CD4-positive, alpha-beta T cell (primary cell): ENCODE measurements around the gene NACC2. TPM values are rescaled to one million over a fixed set of nuclear protein-coding genes. Genes with fewer than 3 reads are reported as not detected.

Source experiments
- ATAC-seq: fragments of 200-7000 bp; cut with Tn5 transposase; one replicate; pipeline ENCODE4 v1.10.0; 2022; ENCODE audit warnings: mild to moderate bottlenecking; ENCODE audit not compliant: poor library complexity
- CTCF ChIA-PET: fragments of 350-600 bp; sonication (Branson Sonifier 250); formaldehyde crosslinking; loops from one replicate; lab custom pipeline; 2021; ENCODE audit warnings: antibody characterized with exemption, inconsistent platforms; lab: Charles Lee
- POLR2A ChIA-PET: fragments of 350-600 bp; sonication (Branson Sonifier 250); formaldehyde crosslinking; loops from one replicate; lab custom pipeline; 2021; ENCODE audit warnings: antibody characterized with exemption, inconsistent platforms; lab: Charles Lee
- DNase-seq, 14 experiments: peaks; one replicate each; pipeline ENCODE4 v3.0.0-alpha.2; 2013 to 2020; ENCODE audit warnings: mixed read lengths in 2 of 14
- H3K27ac ChIP-seq, 2 donors: one replicate each; pipeline versions ENCODE4 v1.5.1 to v1.7.0; 2013; ENCODE audit warnings: low read length in 2 of 2, low read depth in 1 of 2, mild to moderate bottlenecking in 1 of 2
- H3K27me3 ChIP-seq, 2 experiments: 1 replicate in 1 of 2; 2 replicates in 1 of 2; pipeline versions ENCODE4 v1.6.1 to v1.7.0; 2013; ENCODE audit warnings: low read length in 2 of 2, control low read depth in 1 of 2, mild to moderate bottlenecking in 1 of 2, moderate library complexity in 1 of 2; ENCODE audit not compliant: insufficient read depth in 2 of 2, control insufficient read depth in 1 of 2
- H3K36me3 ChIP-seq: one replicate; pipeline ENCODE4 v1.6.1; 2013; ENCODE audit warnings: low read length, control low read depth; ENCODE audit not compliant: insufficient read depth
- H3K4me1 ChIP-seq: one replicate; pipeline ENCODE4 v1.6.1; 2013; ENCODE audit warnings: low read length, control low read depth; ENCODE audit not compliant: insufficient read depth
- H3K4me3 ChIP-seq: one replicate; pipeline ENCODE4 v1.5.1; 2013; ENCODE audit warnings: mild to moderate bottlenecking, low read length, moderate library complexity
- H3K9me3 ChIP-seq, 2 experiments: 1 replicate in 1 of 2; 2 replicates in 1 of 2; pipeline versions ENCODE4 v1.6.1 to v1.7.0; 2013; ENCODE audit warnings: low read length in 2 of 2, mild to moderate bottlenecking in 2 of 2, control low read depth in 1 of 2, moderate library complexity in 1 of 2; ENCODE audit not compliant: control insufficient read depth in 1 of 2, insufficient read depth in 1 of 2
- H3K27ac Mint-ChIP-seq: one replicate; pipeline ENCODE4 v1.8.0; 2020; ENCODE audit warnings: mixed read lengths
- H3K27me3 Mint-ChIP-seq: one replicate; pipeline ENCODE4 v1.8.0; 2021; ENCODE audit warnings: mixed read lengths
- H3K36me3 Mint-ChIP-seq: one replicate; pipeline ENCODE4 v1.8.0; 2021; ENCODE audit warnings: low read depth, mixed read lengths
- H3K4me1 Mint-ChIP-seq: one replicate; pipeline ENCODE4 v1.8.0; 2021; ENCODE audit warnings: low read depth, mixed read lengths
- H3K4me3 Mint-ChIP-seq: one replicate; pipeline ENCODE4 v1.8.0; 2020; ENCODE audit warnings: mild to moderate bottlenecking, mixed read lengths
- H3K9me3 Mint-ChIP-seq: one replicate; pipeline ENCODE4 v1.8.0; 2020; ENCODE audit warnings: mixed read lengths
- intact Hi-C, 2 experiments: fragments of 100-400 bp; cut with DNase I in 1 of 2; cut with micrococcal nuclease in 1 of 2; formaldehyde crosslinking; loops; one replicate each; pipeline versions ENCODE4 v1.15.1 to v1.9.0; 2023 to 2025; cut with DNase I, micrococcal nuclease
- total RNA-seq, 174 experiments: library from RNA in 2 of 174; stranded (reverse) in 2 of 174; gene quantifications; one replicate each; pipeline ENCODE4 v1.2.3 and lab custom pipeline; 2021 to 2026
- TF ChIP-seq, protein P1 (sequence below): fragments of 200-600 bp; IDR thresholded peaks from one replicate; pipeline ENCODE4 v1.8.0; 2022; ENCODE audit warnings: antibody characterized with exemption, mild to moderate bottlenecking

The NACC2 gene
- total RNA-seq, 2 experiments from 2014 or later: 2.1 to 2.7 TPM

DNA sequence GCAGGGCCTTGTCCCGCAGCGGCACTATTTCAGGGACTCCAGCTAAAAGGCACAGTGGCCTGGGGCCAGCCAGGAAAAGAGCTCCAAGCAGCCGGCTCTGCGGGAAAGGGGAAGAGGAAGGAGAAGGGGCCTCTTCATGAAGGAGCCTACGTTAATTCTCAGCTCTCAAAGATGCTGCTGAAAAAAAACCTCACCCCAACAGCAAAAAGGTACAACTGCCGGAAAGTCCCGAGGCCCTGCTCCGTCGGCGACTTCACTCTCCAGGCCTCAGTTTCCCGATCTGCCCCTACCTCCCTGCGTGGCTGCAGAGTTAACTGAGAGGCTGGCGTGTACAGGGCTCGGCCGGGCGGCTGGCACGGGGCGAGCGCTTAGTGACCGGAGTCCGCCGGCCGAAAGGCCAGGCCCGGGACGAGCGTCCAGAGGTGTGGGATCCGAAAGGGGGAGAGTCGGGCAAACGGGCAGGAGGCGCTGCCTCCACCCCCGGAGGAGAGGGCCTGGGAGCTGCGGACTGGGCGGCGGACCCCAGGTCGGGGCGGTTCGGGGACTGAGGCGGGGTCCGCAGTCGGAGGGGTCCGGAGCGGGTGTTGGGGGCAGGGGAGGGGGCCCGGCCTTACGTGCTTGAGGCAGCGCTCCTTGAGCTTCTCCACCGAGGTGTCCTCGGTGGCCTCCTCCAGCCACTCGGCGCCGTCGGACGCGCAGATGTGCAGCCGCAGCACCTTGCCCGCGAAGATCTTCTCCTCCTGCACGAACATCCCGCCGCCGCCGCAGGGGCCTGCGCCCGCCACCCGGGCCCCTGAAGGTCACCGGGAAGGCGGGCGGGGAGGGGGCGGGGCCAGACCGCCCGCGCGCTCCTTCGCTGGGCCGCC, 134.4 kb downstream of the NACC2 start:
- CTCF ChIA-PET: interaction anchor here (1.0 to 1.1 kb wide), 2 partner anchors 14 to 97 kb away, joined by 3 read pairs; no protein-coding TSS in a partner anchor
- H3K27me3 ChIP-seq: peaks cover 0 to 2% of the 10 kb centered on the region in 2 experiments
- peaks cover 4% of the 10 kb centered on the region for H3K36me3 Mint-ChIP-seq
- no peaks in the 10 kb centered on the region for H3K9me3 ChIP-seq
- peak overlapping the region; percentile 92 for H3K4me3 Mint-ChIP-seq
- POLR2A ChIA-PET: interaction anchor here (0.6 to 2.4 kb wide), 11 partner anchors 52 to 403 kb away, joined by 3 to 8 read pairs (median 4); partner anchors contain the start of genes CAMSAP1, DNLZ and NACC2
- H3K4me3 ChIP-seq: peak overlapping the region; percentile 84
- TF ChIP-seq, protein P1, sequence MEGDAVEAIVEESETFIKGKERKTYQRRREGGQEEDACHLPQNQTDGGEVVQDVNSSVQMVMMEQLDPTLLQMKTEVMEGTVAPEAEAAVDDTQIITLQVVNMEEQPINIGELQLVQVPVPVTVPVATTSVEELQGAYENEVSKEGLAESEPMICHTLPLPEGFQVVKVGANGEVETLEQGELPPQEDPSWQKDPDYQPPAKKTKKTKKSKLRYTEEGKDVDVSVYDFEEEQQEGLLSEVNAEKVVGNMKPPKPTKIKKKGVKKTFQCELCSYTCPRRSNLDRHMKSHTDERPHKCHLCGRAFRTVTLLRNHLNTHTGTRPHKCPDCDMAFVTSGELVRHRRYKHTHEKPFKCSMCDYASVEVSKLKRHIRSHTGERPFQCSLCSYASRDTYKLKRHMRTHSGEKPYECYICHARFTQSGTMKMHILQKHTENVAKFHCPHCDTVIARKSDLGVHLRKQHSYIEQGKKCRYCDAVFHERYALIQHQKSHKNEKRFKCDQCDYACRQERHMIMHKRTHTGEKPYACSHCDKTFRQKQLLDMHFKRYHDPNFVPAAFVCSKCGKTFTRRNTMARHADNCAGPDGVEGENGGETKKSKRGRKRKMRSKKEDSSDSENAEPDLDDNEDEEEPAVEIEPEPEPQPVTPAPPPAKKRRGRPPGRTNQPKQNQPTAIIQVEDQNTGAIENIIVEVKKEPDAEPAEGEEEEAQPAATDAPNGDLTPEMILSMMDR: no peak
- peak overlapping the region; percentile 86 for H3K27ac Mint-ChIP-seq
- no peaks in the 10 kb centered on the region for H3K9me3 Mint-ChIP-seq
- peak overlapping the region in 1 of 2 donors; percentile 35 for H3K27ac ChIP-seq
- intact Hi-C loops: loop anchor here (1.0 to 10.0 kb wide), 9 partner anchors 53 to 1654 kb away; partner anchors contain the start of genes CAMSAP1 (in 2 of the 2), QSOX2 (in 2 of the 2), EHMT1 (in 1 of the 2) and MRPS2 (in 1 of the 2)
- DNase-seq: peak in 2 of 14 experiments; percentile 41 to 48
- no peaks in the 10 kb centered on the region for H3K36me3 ChIP-seq
- peaks cover 27% of the 10 kb centered on the region for H3K4me1 Mint-ChIP-seq
- H3K4me1 ChIP-seq: peaks cover 30% of the 10 kb centered on the region
- H3K27me3 Mint-ChIP-seq: no peaks in the 10 kb centered on the region
- no peak for ATAC-seq

DNA sequence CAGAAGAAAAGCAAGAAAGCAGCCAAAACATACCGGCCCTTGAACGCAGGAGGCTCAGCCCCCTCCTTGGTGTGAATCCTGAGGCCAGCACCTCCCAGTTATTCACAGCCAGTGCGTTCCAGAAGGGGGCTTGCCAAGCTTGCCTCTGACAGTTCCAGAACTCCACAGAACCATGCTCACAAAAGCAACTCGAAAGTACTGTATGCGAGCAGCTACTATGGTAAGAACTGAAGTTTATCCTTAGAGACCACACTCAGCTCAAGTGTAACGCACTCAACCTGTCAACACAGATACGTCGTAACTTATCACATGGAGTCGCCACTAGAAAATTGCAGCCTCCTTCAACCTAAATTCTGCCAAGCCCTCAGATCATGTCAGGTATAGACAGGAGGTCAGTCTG, 135.3 kb downstream of the NACC2 start:
- TF ChIP-seq, protein P1: no peak
- H3K36me3 Mint-ChIP-seq: peaks cover 7% of the 10 kb centered on the region
- H3K4me1 Mint-ChIP-seq: peaks cover 27% of the 10 kb centered on the region
- H3K9me3 ChIP-seq: no peaks in the 10 kb centered on the region
- DNase-seq (no peak), ATAC-seq (no peak)
- H3K4me1 ChIP-seq: peaks cover 30% of the 10 kb centered on the region
- peaks cover 0 to 2% of the 10 kb centered on the region in 2 experiments for H3K27me3 ChIP-seq
- ChIA-PET POLR2A (interaction anchor here (1.0 to 2.4 kb wide), 3 partner anchors 52 to 135 kb away, joined by 3 to 8 read pairs (median 7); partner anchors contain the start of genes CAMSAP1 and NACC2), CTCF (interaction anchor here (1.0 to 1.1 kb wide), 2 partner anchors 15 to 96 kb away, joined by 3 read pairs; no protein-coding TSS in a partner anchor)
- H3K36me3 ChIP-seq: peaks cover under 1% of the 10 kb centered on the region
- intact Hi-C loops: loop anchor here (2.0 to 10.0 kb wide), 7 partner anchors 53 to 1655 kb away; partner anchors contain the start of genes QSOX2 (in 2 of the 2), CAMSAP1 (in 1 of the 2), EHMT1 (in 1 of the 2) and MRPS2 (in 1 of the 2)
- no peaks in the 10 kb centered on the region for H3K9me3 Mint-ChIP-seq
- no peak overlapping the region for H3K27ac ChIP-seq
- H3K4me3 Mint-ChIP-seq: peak overlapping the region; percentile 92
- no peaks in the 10 kb centered on the region for H3K27me3 Mint-ChIP-seq
- peak overlapping the region; percentile 86 for H3K27ac Mint-ChIP-seq
- peak overlapping the region; percentile 84 for H3K4me3 ChIP-seq

DNA sequence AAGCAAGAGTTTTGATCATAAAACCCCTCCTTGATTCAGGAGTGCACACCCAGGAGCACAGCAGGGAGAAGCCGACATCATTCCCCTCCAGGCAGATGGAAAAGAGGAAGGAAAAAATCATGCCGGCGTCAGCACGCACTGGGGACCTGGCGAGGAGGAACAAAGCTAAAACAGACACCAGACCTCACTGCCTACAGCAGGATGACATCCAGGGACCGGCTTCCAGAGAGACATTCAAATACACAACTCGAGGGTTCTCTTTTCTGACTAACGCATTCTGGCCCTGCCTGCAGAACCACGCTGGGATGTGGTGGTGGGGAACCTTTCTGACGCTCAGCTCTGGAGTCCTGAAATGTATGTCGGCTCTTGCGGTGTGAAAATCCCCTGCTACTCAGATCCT, 136.6 kb downstream of the NACC2 start:
- H3K9me3 Mint-ChIP-seq: no peaks in the 10 kb centered on the region
- Histone ChIP-seq H3K9me3 (no peaks in the 10 kb centered on the region), H3K4me3 (no peak overlapping the region), H3K4me1 (peaks cover 30% of the 10 kb centered on the region), H3K27me3 (no peaks in the 10 kb centered on the region), H3K36me3 (peaks cover 5% of the 10 kb centered on the region), H3K27ac (no peak overlapping the region)
- peak overlapping the region; percentile 65 for H3K4me3 Mint-ChIP-seq
- ChIA-PET POLR2A (interaction anchor here (0.5 kb wide), 1 partner anchor 768 kb away, joined by 4 read pairs; no protein-coding TSS in a partner anchor), CTCF (interaction anchor here (1.5 kb wide), 1 partner anchor 165 kb away, joined by 3 read pairs; no protein-coding TSS in a partner anchor)
- intact Hi-C loops: no loop called here
- peaks cover 16% of the 10 kb centered on the region for H3K36me3 Mint-ChIP-seq
- DNase-seq: no peak
- peak overlapping the region; percentile 33 for H3K27ac Mint-ChIP-seq
- no peaks in the 10 kb centered on the region for H3K27me3 Mint-ChIP-seq
- no peak for ATAC-seq
- H3K4me1 Mint-ChIP-seq: peaks cover 27% of the 10 kb centered on the region
- TF ChIP-seq, protein P1: no peak
